Smooth muscle cell (in vitro differentiated cells): ENCODE data around the gene DAAM2. TPM values are rescaled to one million over a fixed set of nuclear protein-coding genes. Genes with fewer than 3 reads are reported as not detected.

ENCODE experiments used
- DNase-seq: peaks from one replicate; lab custom pipeline; 2025; ENCODE audit not compliant: unreplicated experiment; lab: John Stamatoyannopoulos, UW
- H2AFZ ChIP-seq: fragments of 200-600 bp; sonication (generic); 2 replicates; pipeline ENCODE4 v1.6.0; 2016; ENCODE audit warnings: antibody characterized with exemption, low read depth, mild to moderate bottlenecking
- H3F3A ChIP-seq: fragments of 200-600 bp; sonication (generic); 2 replicates; pipeline ENCODE4 v1.6.0; 2017; ENCODE audit warnings: antibody characterized with exemption, low read depth
- H3K27ac ChIP-seq: fragments of 200-600 bp; sonication (generic); 2 replicates; pipeline ENCODE4 v1.5.1; 2016; ENCODE audit warnings: low read depth, mild to moderate bottlenecking
- H3K27me3 ChIP-seq: fragments of 200-600 bp; sonication (generic); 2 replicates; pipeline ENCODE4 v1.6.1; 2016; ENCODE audit warnings: low read depth, mild to moderate bottlenecking
- H3K36me3 ChIP-seq: fragments of 200-600 bp; sonication (generic); 2 replicates; pipeline ENCODE4 v1.5.1; 2016; ENCODE audit warnings: low read depth
- H3K4me1 ChIP-seq: fragments of 200-600 bp; sonication (generic); 2 replicates; pipeline ENCODE4 v1.5.1; 2016; ENCODE audit warnings: low read depth
- H3K4me2 ChIP-seq: fragments of 200-600 bp; sonication (generic); 2 replicates; pipeline ENCODE4 v1.6.0; 2016; ENCODE audit warnings: mild to moderate bottlenecking
- H3K4me3 ChIP-seq: fragments of 200-600 bp; sonication (generic); 2 replicates; pipeline ENCODE4 v1.5.1; 2016; ENCODE audit warnings: mild to moderate bottlenecking
- H3K79me2 ChIP-seq: fragments of 200-600 bp; sonication (generic); 2 replicates; pipeline ENCODE4 v1.6.0; 2016; ENCODE audit warnings: low read depth, mild to moderate bottlenecking
- H3K9ac ChIP-seq: fragments of 200-600 bp; sonication (generic); 2 replicates; pipeline ENCODE4 v1.6.0; 2016; ENCODE audit warnings: low read depth
- H3K9me3 ChIP-seq: fragments of 200-600 bp; sonication (generic); replicated peaks from 2 replicates; pipeline ENCODE4 v1.5.1; 2016; ENCODE audit warnings: low read depth
- H4K20me1 ChIP-seq: fragments of 200-600 bp; sonication (generic); 2 replicates; pipeline ENCODE4 v1.6.0; 2016; ENCODE audit warnings: low read depth
- WGBS: methylation state at CpG from one replicate; pipeline ENCODE4 v1.1.7; 2016; ENCODE audit warnings: low lambda C conversion rate; 5-methylcytosine and 5-hydroxymethylcytosine counted together
- polyA plus RNA-seq: library from polyadenylated mRNA; unstranded; fragments of >200 nt; fragmentation: Nextera tagmentation; extraction: Ambion mirVana; gene quantifications from 2 replicates; pipeline ENCODE4 v1.2.1, GENCODE V29; 2016
- total RNA-seq: library from RNA; depleted of rRNA; stranded (reverse); fragments of >200 nt; gene quantifications from 2 replicates; pipeline ENCODE4 v1.2.3, GENCODE V29; 2014
- TF ChIP-seq, protein P1 (sequence below): fragments of 200-600 bp; sonication (generic); IDR thresholded peaks from 2 replicates; pipeline ENCODE4 v1.5.1; 2017; ENCODE audit warnings: borderline replicate concordance, mild to moderate bottlenecking, antibody characterized with exemption; ENCODE audit not compliant: insufficient read depth, poor library complexity, severe bottlenecking

The DAAM2 gene
- total and polyA plus RNA-seq, 2 experiments from 2014 or later: 26.5 to 29.8 TPM

DNA sequence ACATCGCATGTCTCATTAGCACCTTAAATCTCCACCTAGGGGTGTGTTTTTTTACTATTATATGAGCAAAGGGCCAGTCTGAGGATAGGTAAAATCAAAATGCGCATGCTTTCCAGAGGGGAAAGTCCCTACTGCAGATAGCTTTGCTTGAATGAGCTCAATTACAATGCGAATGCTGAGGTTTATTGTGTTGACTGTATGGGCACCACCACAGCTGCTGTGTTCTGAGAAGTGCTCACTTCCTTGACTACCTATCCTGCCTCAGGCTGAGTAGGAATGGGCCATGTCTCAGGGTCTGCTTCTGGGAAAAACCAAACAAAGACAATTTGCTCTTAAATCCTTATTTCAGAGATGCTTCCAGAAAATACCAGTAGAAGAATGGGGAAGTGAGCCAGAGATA lies 105.5 kb downstream of the DAAM2 start:
- H3K79me2 ChIP-seq: no peaks in the 10 kb centered on the region
- no peak for DNase-seq
- no peaks in the 10 kb centered on the region for H3K9me3 ChIP-seq
- WGBS: 83% methylated on average over 3 of the region's 3 CpGs
- no peak overlapping the region for H3K4me3 ChIP-seq
- H3K9ac ChIP-seq: no peak overlapping the region
- TF ChIP-seq, protein P1, sequence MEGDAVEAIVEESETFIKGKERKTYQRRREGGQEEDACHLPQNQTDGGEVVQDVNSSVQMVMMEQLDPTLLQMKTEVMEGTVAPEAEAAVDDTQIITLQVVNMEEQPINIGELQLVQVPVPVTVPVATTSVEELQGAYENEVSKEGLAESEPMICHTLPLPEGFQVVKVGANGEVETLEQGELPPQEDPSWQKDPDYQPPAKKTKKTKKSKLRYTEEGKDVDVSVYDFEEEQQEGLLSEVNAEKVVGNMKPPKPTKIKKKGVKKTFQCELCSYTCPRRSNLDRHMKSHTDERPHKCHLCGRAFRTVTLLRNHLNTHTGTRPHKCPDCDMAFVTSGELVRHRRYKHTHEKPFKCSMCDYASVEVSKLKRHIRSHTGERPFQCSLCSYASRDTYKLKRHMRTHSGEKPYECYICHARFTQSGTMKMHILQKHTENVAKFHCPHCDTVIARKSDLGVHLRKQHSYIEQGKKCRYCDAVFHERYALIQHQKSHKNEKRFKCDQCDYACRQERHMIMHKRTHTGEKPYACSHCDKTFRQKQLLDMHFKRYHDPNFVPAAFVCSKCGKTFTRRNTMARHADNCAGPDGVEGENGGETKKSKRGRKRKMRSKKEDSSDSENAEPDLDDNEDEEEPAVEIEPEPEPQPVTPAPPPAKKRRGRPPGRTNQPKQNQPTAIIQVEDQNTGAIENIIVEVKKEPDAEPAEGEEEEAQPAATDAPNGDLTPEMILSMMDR: no peak
- H3K27ac ChIP-seq: no peak overlapping the region
- no peaks in the 10 kb centered on the region for H3F3A ChIP-seq
- H3K4me2 ChIP-seq: no peak overlapping the region
- H4K20me1 ChIP-seq: no peaks in the 10 kb centered on the region
- no peaks in the 10 kb centered on the region for H3K36me3 ChIP-seq
- no peak overlapping the region for H2AFZ ChIP-seq
- no peaks in the 10 kb centered on the region for H3K4me1 ChIP-seq
- no peaks in the 10 kb centered on the region for H3K27me3 ChIP-seq

DNA sequence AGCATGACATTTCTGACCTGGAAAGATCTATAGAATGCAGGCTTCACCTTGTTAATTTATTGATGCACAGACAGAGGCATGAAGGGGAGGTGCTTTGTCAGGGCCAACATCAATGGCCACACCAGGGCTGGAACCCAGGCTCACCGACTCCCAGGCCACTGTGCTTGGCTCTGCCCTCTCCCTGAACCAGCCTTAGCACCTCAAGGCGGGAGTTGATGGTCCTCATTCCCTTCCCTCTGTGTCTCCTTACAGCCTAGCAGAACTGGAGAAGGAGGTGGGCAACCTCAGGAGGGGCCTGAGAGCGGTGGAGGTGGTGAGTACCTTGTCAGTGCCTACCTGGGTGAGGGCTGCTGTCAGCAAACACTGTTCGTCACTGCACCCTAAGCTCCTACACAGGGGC lies 106.4 kb downstream of the DAAM2 start:
- H3F3A ChIP-seq: no peaks in the 10 kb centered on the region
- H4K20me1 ChIP-seq: no peaks in the 10 kb centered on the region
- no peaks in the 10 kb centered on the region for H3K9me3 ChIP-seq
- no peaks in the 10 kb centered on the region for H3K79me2 ChIP-seq
- 97% methylated on average over 4 of the region's 4 CpGs for WGBS
- no peak overlapping the region for H3K4me3 ChIP-seq
- H2AFZ ChIP-seq: no peak overlapping the region
- DNase-seq: no peak
- no peaks in the 10 kb centered on the region for H3K36me3 ChIP-seq
- H3K27ac ChIP-seq: no peak overlapping the region
- no peaks in the 10 kb centered on the region for H3K27me3 ChIP-seq
- H3K9ac ChIP-seq: no peak overlapping the region
- H3K4me2 ChIP-seq: no peak overlapping the region
- TF ChIP-seq, protein P1: no peak
- no peaks in the 10 kb centered on the region for H3K4me1 ChIP-seq

DNA sequence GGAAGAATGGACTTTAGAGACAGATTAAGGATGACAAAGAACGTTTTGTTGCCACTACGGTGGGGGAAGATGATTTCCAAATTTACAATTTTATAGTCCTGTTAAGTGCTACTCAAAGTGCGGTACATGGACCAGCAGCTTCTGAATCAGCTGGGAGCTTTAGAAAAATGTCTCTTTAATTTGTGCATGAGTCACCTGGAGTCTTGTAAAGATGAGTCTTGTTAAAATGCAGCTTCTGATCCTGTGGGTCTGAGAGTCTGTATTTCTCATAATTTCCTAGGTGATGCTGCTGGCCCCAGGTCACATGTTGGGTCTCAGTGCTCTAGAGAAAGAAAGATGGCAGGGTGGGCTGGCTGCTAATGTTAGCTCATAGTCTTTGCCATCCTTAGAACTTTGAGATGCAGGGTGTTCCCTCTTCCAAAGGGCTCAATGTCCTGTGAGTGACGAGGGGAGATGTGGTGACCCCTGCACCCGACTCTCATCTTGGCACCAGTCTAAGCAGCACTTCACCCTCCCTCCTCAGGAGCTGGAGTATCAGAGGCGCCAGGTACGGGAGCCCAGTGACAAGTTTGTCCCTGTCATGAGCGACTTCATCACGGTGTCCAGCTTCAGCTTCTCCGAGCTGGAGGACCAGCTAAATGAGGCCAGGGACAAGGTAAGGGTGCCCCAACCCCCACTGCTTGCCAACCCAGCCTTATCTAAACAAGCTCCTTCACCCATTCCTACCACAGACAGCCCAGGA lies 107.5 kb downstream of the DAAM2 start:
- Histone ChIP-seq H3K79me2 (no peaks in the 10 kb centered on the region), H3K4me3 (no peak overlapping the region), H3F3A (no peaks in the 10 kb centered on the region), H2AFZ (no peak overlapping the region), H3K9me3 (no peaks in the 10 kb centered on the region), H3K27ac (no peak overlapping the region), H4K20me1 (no peaks in the 10 kb centered on the region), H3K9ac (no peak overlapping the region), H3K36me3 (no peaks in the 10 kb centered on the region), H3K4me1 (no peaks in the 10 kb centered on the region), H3K4me2 (no peak overlapping the region), H3K27me3 (no peaks in the 10 kb centered on the region)
- TF ChIP-seq, protein P1: no peak
- no peak for DNase-seq
- 84% methylated on average over 10 of the region's 10 CpGs for WGBS

DNA sequence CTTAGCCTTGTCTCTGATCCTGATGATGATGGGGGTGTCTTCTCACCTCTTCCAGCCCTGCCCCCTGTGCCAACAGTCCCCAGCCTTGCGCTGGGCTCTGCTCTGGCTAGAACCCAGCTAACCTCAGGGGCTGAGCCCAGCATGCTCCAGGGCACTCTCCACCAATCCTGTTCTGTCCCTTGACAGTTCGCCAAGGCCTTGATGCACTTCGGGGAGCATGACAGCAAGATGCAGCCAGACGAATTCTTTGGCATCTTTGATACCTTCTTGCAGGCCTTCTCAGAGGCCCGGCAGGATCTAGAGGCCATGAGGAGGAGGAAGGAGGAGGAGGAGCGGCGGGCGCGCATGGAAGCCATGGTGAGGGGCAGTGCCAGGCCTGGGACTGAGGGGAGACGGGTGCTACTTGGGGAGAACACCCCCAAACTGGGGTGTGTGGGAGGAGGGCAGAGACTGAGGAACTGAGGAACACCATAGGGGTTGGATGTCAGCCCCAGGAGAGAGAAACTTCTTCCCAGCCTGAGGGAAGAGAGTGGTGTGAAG lies 109.0 kb downstream of the DAAM2 start:
- 92% methylated on average over 10 of the region's 10 CpGs for WGBS
- no peaks in the 10 kb centered on the region for H3K79me2 ChIP-seq

More for the DNA sequence above, 109.0 kb downstream of the DAAM2 start:
- H3K9ac ChIP-seq: no peak overlapping the region
- no peak overlapping the region for H3K4me2 ChIP-seq
- H2AFZ ChIP-seq: no peak overlapping the region
- H3K27me3 ChIP-seq: no peaks in the 10 kb centered on the region
- H3K36me3 ChIP-seq: no peaks in the 10 kb centered on the region
- no peaks in the 10 kb centered on the region for H3K4me1 ChIP-seq
- TF ChIP-seq, protein P1: no peak
- DNase-seq: no peak
- no peak overlapping the region for H3K4me3 ChIP-seq
- H3K9me3 ChIP-seq: no peaks in the 10 kb centered on the region
- H3K27ac ChIP-seq: no peak overlapping the region
- no peaks in the 10 kb centered on the region for H3F3A ChIP-seq
- no peaks in the 10 kb centered on the region for H4K20me1 ChIP-seq
